HepG2 (cell line): Measurements from ENCODE around the gene KDM7A. TPM values are rescaled to one million over a fixed set of nuclear protein-coding genes. Genes with fewer than 3 reads are reported as not detected.

Experiments used
- EHMT2 ChIP-seq: fragments of 200-600 bp; sonication (generic); IDR thresholded peaks from 2 replicates; pipeline ENCODE4 v1.7.0; 2017; ENCODE audit warnings: antibody characterized with exemption, low read depth, low read length, borderline replicate concordance
- FOSL2 ChIP-seq: sonication (generic); formaldehyde crosslinking; IDR thresholded peaks from 2 replicates; pipeline ENCODE4 v1.4.0; 2020; ENCODE audit warnings: missing genetic modification reagents
- HOXA3 ChIP-seq: sonication (generic); formaldehyde crosslinking; IDR thresholded peaks from 2 replicates; pipeline ENCODE4 v1.5.0; 2020; ENCODE audit warnings: missing genetic modification reagents
- MAF1 ChIP-seq: sonication (generic); formaldehyde crosslinking; IDR thresholded peaks from 2 replicates; pipeline ENCODE4 v1.5.0; 2020; ENCODE audit warnings: missing genetic modification reagents, borderline replicate concordance
- TEAD2 ChIP-seq: sonication (generic); formaldehyde crosslinking; IDR thresholded peaks from 2 replicates; pipeline ENCODE4 v1.9.0; 2021; ENCODE audit warnings: missing genetic modification reagents
- ZBTB20 ChIP-seq: sonication (generic); formaldehyde crosslinking; IDR thresholded peaks from 2 replicates; pipeline ENCODE4 v1.8.1; 2023; ENCODE audit warnings: missing genetic modification reagents, low read depth, mild to moderate bottlenecking, borderline replicate concordance
- ZFAT ChIP-seq: sonication (generic); formaldehyde crosslinking; conservative IDR thresholded peaks from 2 replicates; pipeline ENCODE4 v1.8.1; 2023; ENCODE audit warnings: missing genetic modification reagents, inconsistent platforms
- ZNF17 ChIP-seq: sonication (generic); formaldehyde crosslinking; IDR thresholded peaks from 2 replicates; pipeline ENCODE4 v1.5.0; 2020; ENCODE audit warnings: mild to moderate bottlenecking, missing genetic modification reagents
- ZNF3 ChIP-seq: IDR thresholded peaks from 2 replicates; pipeline ENCODE4 v1.7.0; 2017; ENCODE audit warnings: inconsistent platforms
- ZNF33A ChIP-seq: sonication (generic); formaldehyde crosslinking; IDR thresholded peaks from 2 replicates; pipeline ENCODE4 v1.5.1; 2020; ENCODE audit warnings: missing genetic modification reagents, mild to moderate bottlenecking, moderate library complexity, borderline replicate concordance
- ZNF841 ChIP-seq: sonication (generic); formaldehyde crosslinking; IDR thresholded peaks from 2 replicates; pipeline ENCODE4 v1.8.1; 2023; ENCODE audit warnings: missing genetic modification reagents, borderline replicate concordance
- polyA plus RNA-seq, 8 experiments: library from polyadenylated mRNA; depleted of rRNA in 3 of 8; stranded (reverse) in 7 of 8; unstranded in 1 of 8; fragments of >200 nt; fragmentation: Illumina TruSeq in 4 of 8; extraction: Trizol in 4 of 8; gene quantifications; 2 replicates each; pipeline versions ENCODE4 v1.2.1 to v1.2.3, GENCODE V29; 2011 to 2016; ENCODE audit warnings: low read depth in 4 of 8, missing spikeins in 1 of 8, mixed read lengths in 1 of 8; ENCODE audit not compliant: insufficient read depth in 1 of 8
- total RNA-seq, 5 experiments: library from RNA; depleted of rRNA; stranded (reverse); fragments of >200 nt; fragmentation: Illumina TruSeq; extraction: Trizol; gene quantifications; 2 replicates each; pipeline ENCODE4 v1.2.3, GENCODE V29; 2016; ENCODE audit warnings: low read depth in 1 of 5
- TF ChIP-seq, protein P1 (sequence below): sonication (generic); formaldehyde crosslinking; IDR thresholded peaks from 2 replicates; pipeline ENCODE4 v1.8.0; 2022; ENCODE audit warnings: mild to moderate bottlenecking, missing genetic modification reagents, moderate library complexity
- TF ChIP-seq, protein P2 (sequence below): sonication (generic); formaldehyde crosslinking; IDR thresholded peaks from 2 replicates; pipeline ENCODE4 v1.4.0; 2020; ENCODE audit warnings: mild to moderate bottlenecking, low read depth, missing genetic modification reagents
- TF ChIP-seq, protein P3 (sequence below): sonication (generic); formaldehyde crosslinking; IDR thresholded peaks from 2 replicates; pipeline ENCODE4 v1.8.1; 2023; ENCODE audit warnings: missing genetic modification reagents, inconsistent platforms, borderline replicate concordance
- TF ChIP-seq, protein P4 (sequence below): IDR thresholded peaks from 2 replicates; pipeline ENCODE4 v1.6.1; 2016; ENCODE audit warnings: mild to moderate bottlenecking
- TF ChIP-seq, protein P5 (sequence below): sonication (generic); formaldehyde crosslinking; IDR thresholded peaks from 2 replicates; pipeline ENCODE4 v1.5.0; 2020; ENCODE audit warnings: mild to moderate bottlenecking, missing genetic modification reagents, borderline replicate concordance
- TF ChIP-seq, protein P6 (sequence below): sonication (generic); formaldehyde crosslinking; IDR thresholded peaks from 2 replicates; pipeline ENCODE4 v1.4.0; 2020; ENCODE audit warnings: missing genetic modification reagents; ENCODE audit errors: not compliant biosample characterization

KDM7A gene
- total and polyA plus RNA-seq, 2 of the 13 experiments (the other 11 are each of a cell fraction or from before 2014, with no cell fraction given), result 10.8 to 16.8 TPM

DNA sequence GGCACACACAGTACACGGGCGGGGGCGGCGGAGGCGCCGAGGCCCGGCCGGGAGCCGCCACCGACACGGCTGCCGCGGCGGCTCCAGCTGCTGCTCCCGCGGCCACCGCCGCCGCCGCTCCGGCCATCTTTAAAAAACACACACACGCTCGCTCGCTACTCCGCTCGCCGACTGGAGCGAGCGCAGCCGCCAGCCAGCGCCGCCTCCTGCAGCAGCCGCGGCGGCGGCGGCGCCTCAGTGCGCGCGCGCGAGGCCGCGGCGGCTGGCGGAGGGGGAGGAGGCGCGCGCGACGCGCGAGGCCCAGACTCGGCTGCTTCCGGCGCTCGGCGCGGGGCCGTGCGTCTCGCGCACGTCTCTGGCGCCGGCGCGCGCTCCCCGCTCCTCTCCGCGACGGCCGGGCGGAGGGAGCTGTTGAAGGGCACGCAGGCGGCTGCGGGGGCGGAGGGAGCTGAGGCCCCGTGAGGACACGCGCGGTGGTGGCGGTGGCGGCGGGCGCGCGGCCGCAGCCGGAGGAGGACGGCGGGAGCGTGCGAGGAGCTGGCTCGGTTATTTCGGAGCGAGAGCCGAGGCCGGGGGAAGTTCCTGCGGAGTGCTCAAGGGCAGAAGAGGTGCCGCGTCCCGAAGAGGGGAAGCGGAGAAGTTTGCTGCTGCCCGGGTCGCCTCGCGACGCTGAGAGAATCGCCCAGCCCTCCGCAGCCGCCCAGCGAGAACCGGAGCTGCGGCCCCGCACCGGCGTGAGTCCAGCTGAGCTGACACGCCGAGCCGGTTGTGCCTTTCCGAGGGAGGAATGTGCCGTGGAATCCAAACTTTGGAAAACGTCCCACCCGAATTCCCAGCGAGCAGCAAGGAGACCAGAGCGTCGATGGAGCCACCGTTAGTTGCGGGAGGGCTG is at the start of gene KDM7A (continued):
- TF ChIP-seq, protein P1, sequence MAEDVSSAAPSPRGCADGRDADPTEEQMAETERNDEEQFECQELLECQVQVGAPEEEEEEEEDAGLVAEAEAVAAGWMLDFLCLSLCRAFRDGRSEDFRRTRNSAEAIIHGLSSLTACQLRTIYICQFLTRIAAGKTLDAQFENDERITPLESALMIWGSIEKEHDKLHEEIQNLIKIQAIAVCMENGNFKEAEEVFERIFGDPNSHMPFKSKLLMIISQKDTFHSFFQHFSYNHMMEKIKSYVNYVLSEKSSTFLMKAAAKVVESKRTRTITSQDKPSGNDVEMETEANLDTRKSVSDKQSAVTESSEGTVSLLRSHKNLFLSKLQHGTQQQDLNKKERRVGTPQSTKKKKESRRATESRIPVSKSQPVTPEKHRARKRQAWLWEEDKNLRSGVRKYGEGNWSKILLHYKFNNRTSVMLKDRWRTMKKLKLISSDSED (CRISPR knock-in tag), result no peak
- TF ChIP-seq, protein P2, sequence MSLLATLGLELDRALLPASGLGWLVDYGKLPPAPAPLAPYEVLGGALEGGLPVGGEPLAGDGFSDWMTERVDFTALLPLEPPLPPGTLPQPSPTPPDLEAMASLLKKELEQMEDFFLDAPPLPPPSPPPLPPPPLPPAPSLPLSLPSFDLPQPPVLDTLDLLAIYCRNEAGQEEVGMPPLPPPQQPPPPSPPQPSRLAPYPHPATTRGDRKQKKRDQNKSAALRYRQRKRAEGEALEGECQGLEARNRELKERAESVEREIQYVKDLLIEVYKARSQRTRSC (CRISPR knock-in tag), result no peak
- TF ChIP-seq MAF1 (CRISPR knock-in tag) (no peak), ZNF3 (CRISPR knock-in tag) (no peak), TEAD2 (no peak), ZFAT (no peak), FOSL2 (CRISPR knock-in tag) (no peak), HOXA3 (CRISPR knock-in tag) (peak; percentile 79), ZNF841 (CRISPR knock-in tag) (no peak), ZNF17 (CRISPR knock-in tag) (no peak), EHMT2 (no peak), ZBTB20 (no peak), ZNF33A (no peak)
- TF ChIP-seq, protein P3, sequence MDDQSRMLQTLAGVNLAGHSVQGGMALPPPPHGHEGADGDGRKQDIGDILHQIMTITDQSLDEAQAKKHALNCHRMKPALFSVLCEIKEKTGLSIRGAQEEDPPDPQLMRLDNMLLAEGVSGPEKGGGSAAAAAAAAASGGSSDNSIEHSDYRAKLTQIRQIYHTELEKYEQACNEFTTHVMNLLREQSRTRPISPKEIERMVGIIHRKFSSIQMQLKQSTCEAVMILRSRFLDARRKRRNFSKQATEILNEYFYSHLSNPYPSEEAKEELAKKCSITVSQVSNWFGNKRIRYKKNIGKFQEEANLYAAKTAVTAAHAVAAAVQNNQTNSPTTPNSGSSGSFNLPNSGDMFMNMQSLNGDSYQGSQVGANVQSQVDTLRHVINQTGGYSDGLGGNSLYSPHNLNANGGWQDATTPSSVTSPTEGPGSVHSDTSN (CRISPR knock-in tag), result no peak
- TF ChIP-seq, protein P4, sequence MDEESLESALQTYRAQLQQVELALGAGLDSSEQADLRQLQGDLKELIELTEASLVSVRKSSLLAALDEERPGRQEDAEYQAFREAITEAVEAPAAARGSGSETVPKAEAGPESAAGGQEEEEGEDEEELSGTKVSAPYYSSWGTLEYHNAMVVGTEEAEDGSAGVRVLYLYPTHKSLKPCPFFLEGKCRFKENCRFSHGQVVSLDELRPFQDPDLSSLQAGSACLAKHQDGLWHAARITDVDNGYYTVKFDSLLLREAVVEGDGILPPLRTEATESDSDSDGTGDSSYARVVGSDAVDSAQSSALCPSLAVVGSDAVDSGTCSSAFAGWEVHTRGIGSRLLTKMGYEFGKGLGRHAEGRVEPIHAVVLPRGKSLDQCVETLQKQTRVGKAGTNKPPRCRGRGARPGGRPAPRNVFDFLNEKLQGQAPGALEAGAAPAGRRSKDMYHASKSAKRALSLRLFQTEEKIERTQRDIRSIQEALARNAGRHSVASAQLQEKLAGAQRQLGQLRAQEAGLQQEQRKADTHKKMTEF, result peak; percentile 75
- TF ChIP-seq, protein P5, sequence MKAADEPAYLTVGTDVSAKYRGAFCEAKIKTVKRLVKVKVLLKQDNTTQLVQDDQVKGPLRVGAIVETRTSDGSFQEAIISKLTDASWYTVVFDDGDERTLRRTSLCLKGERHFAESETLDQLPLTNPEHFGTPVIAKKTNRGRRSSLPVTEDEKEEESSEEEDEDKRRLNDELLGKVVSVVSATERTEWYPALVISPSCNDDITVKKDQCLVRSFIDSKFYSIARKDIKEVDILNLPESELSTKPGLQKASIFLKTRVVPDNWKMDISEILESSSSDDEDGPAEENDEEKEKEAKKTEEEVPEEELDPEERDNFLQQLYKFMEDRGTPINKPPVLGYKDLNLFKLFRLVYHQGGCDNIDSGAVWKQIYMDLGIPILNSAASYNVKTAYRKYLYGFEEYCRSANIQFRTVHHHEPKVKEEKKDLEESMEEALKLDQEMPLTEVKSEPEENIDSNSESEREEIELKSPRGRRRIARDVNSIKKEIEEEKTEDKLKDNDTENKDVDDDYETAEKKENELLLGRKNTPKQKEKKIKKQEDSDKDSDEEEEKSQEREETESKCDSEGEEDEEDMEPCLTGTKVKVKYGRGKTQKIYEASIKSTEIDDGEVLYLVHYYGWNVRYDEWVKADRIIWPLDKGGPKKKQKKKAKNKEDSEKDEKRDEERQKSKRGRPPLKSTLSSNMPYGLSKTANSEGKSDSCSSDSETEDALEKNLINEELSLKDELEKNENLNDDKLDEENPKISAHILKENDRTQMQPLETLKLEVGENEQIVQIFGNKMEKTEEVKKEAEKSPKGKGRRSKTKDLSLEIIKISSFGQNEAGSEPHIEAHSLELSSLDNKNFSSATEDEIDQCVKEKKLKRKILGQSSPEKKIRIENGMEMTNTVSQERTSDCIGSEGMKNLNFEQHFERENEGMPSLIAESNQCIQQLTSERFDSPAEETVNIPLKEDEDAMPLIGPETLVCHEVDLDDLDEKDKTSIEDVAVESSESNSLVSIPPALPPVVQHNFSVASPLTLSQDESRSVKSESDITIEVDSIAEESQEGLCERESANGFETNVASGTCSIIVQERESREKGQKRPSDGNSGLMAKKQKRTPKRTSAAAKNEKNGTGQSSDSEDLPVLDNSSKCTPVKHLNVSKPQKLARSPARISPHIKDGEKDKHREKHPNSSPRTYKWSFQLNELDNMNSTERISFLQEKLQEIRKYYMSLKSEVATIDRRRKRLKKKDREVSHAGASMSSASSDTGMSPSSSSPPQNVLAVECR, result peak; percentile 73; the same call in 1 of the 2 replicates
- TF ChIP-seq, protein P6, sequence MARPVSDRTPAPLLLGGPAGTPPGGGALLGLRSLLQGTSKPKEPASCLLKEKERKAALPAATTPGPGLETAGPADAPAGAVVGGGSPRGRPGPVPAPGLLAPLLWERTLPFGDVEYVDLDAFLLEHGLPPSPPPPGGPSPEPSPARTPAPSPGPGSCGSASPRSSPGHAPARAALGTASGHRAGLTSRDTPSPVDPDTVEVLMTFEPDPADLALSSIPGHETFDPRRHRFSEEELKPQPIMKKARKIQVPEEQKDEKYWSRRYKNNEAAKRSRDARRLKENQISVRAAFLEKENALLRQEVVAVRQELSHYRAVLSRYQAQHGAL (CRISPR knock-in tag), result no peak
